Cardiac atrium fibroblast (primary cell): ENCODE measurements around the gene FEZF1. TPM values are rescaled to one million over a fixed set of nuclear protein-coding genes. Genes with fewer than 3 reads are reported as not detected.

Source experiments
- total RNA-seq: library from RNA; depleted of rRNA; stranded (reverse); fragments of >200 nt; gene quantifications from 2 replicates; pipeline ENCODE4 v1.2.3, GENCODE V29; 2015

FEZF1 gene
- total RNA-seq, result not detected in 2 replicates

GRCh38 chr7:122304319-122304975 lies at the start of gene FEZF1:
FEZF1 (minus strand) TSS chr7:122304750; CDS start chr7:122304437, 313 bp downstream.

Other genes starting within 250 kb of the FEZF1 start
- 8.6 and 9.2 TPM in 2 replicates for gene AASS, start 160.5 kb downstream of the FEZF1 start, total RNA-seq